Measurements from ENCODE around the gene TEX29.

The TEX29 gene

GRCh38 chr13:111384441-111385182, 64.2 kb downstream of the TEX29 start:
- TF ChIP-seq CTCF (IDR thresholded peaks at IDR 0.05; ENCODE audit: extremely low read depth, missing control alignments): no peak
- no peak for DNase-seq (ENCODE audit: low spot score)

DNA sequence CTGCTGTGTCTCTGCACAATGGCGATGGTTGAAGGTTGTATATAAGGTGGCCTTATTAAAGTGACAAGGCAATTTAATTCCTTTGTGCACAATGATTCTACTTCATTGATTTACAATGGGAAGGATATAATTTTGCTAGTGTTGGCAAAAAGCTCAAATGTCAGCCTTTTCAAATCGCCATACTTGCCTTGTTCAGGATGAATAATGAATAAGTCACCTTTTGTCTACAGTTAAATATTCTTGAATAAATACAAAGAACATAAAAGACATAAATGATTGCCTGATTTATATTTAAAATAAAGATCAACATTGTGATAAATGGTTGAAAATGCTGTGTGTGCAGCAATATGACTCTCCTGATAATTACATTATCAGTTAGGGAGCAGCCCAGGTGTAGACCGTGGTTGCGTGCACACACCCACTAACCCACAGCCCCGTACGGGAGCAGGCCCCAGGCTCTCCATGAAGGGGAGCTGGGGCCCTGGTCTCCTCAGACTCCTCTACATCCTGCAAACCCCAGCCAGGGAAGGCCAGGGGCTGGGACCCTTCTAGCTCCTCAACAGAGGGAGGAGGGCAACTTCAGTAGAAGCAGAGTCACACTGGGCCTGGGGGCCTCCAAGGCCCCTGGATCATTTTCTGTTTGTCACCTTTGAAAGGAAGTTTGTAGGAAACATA, 64.9 kb downstream of the TEX29 start:
- DNase-seq (ENCODE audit: low spot score): no peak

GRCh38 chr13:111387026-111387871, 66.8 kb downstream of the TEX29 start:
- no peak for DNase-seq (ENCODE audit: low spot score)
- no peak for TF ChIP-seq CTCF (IDR thresholded peaks at IDR 0.05; ENCODE audit: extremely low read depth, missing control alignments)

More for the DNA sequence above, 64.9 kb downstream of the TEX29 start:
- no peak for TF ChIP-seq CTCF (IDR thresholded peaks at IDR 0.05; ENCODE audit: extremely low read depth, missing control alignments)

GRCh38 chr13:111387945-111388600, 67.6 kb downstream of the TEX29 start:
- no peak for DNase-seq (ENCODE audit: low spot score)
- no peak for TF ChIP-seq CTCF (IDR thresholded peaks at IDR 0.05; ENCODE audit: extremely low read depth, missing control alignments)

DNA sequence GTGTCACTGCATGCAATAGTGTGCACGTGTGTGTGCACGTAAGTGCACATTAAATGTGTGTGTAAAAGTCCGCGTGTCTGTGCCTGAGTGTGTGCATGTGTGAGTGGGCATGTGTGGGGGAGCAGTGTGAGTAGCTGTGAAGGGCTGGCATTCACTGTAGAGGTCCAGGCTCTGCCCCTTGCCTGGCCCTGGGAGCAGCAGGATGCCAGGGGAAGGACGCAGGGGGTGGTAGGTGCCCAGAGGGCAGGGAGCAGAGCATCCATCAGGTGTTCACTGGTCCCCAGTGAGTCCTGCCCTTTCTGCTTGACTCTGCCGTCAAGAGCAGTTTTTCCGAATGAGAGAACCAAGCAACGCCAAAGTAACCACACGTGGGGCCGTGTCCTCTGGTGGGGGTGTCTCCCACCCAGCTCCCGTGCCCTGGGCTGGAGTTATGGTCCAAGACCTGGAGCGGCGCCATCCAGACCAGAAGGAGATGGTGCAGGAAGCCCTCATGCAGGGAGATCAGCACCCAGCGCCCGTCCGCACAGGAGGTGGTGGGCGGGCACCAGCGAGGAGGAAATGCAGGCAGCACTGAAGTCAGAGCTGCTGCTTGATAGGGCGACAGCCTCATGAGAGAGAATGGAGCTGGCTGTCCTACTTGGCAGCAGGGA, 68.5 kb downstream of the TEX29 start:
- TF ChIP-seq CTCF (IDR thresholded peaks at IDR 0.05; ENCODE audit: extremely low read depth, missing control alignments): no peak
- no peak for DNase-seq (ENCODE audit: low spot score)

GRCh38 chr13:111389621-111390521, 69.4 kb downstream of the TEX29 start:
- TF ChIP-seq CTCF (IDR thresholded peaks at IDR 0.05; ENCODE audit: extremely low read depth, missing control alignments): no peak
- DNase-seq (ENCODE audit: low spot score): no peak

Measured in GM20000 (cell line).